Activated naive CD8-positive, alpha-beta T cell treated with anti-CD3 and anti-CD28 coated beads, Interleukin-2, amount 50 U/mL, for 16 hours (primary cell): ENCODE data around the gene CDY1.
"Not testable (repeated sequence)": the region's sequence is repeated elsewhere in the genome, so short reads cannot be mapped to it uniquely, and the experiment has no call there.

Source experiments
- DNase-seq: peaks from one replicate; pipeline ENCODE4 v3.0.0-alpha.2; 2020; ENCODE audit warnings: low read depth, low spot score

CDY1 gene

GRCh38 chrY:25621817-25622216, at the start of gene CDY1:
Gene CDY1, plus strand, starts transcription at chrY:25622117. Its CDS starts 326 bp downstream, at chrY:25622443.
- DNase-seq, result not testable (repeated sequence)

- DNase-seq, result not testable (repeated sequence)
These were observed 28.6 kb upstream of the CDY1 start for GRCh38 chrY:25593336-25593735.

GRCh38 chrY:25620209-25620608, 1.7 kb upstream of the CDY1 start:
- not testable (repeated sequence) for DNase-seq

GRCh38 chrY:25626524-25626923, 4.6 kb downstream of the CDY1 start:
- not testable (repeated sequence) for DNase-seq

GRCh38 chrY:25630383-25631112, 8.6 kb downstream of the CDY1 start:
- not testable (repeated sequence) for DNase-seq

GRCh38 chrY:25639852-25640251, 17.9 kb downstream of the CDY1 start:
- not testable (repeated sequence) for DNase-seq

- not testable (repeated sequence) for DNase-seq
These were observed 21.4 kb downstream of the CDY1 start for GRCh38 chrY:25643024-25643915.
